MM.1S (cell line): ENCODE measurements around the gene GYS2.

Experiments
- EZH2 ChIP-seq: fragments of 300-600 bp; sonication (generic); optimal IDR thresholded peaks from 2 replicates; pipeline ENCODE3; 2017; ENCODE audit warnings: low read depth, mild to moderate bottlenecking, antibody characterized with exemption, low read length, mixed read lengths
- TF ChIP-seq, protein P1 (sequence below): fragments of 300-600 bp; sonication (generic); IDR thresholded peaks from 2 replicates; pipeline ENCODE4 v1.5.1; 2016; ENCODE audit warnings: antibody characterized with exemption, low read length, mixed read lengths

DNA sequence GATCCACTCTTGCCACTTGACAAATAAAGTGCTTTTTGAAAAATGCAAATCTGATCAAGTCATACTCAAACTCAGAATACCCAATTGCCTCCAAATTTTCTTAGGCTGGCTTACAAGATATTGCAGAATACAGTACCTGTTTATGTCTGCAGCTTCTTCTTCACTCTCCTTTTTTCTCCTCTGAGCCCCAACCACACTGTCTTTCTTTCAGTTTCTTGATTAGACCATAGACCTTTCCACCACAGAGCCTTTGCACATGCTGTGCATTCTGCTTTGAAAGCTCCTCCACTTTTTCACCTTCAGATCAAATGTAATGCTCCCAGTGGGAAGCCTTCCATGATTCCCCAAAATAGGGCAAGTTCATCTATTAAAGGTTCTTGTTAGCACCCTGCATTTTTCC lies 13.9 kb upstream of the GYS2 start:
- TF ChIP-seq, protein P1, sequence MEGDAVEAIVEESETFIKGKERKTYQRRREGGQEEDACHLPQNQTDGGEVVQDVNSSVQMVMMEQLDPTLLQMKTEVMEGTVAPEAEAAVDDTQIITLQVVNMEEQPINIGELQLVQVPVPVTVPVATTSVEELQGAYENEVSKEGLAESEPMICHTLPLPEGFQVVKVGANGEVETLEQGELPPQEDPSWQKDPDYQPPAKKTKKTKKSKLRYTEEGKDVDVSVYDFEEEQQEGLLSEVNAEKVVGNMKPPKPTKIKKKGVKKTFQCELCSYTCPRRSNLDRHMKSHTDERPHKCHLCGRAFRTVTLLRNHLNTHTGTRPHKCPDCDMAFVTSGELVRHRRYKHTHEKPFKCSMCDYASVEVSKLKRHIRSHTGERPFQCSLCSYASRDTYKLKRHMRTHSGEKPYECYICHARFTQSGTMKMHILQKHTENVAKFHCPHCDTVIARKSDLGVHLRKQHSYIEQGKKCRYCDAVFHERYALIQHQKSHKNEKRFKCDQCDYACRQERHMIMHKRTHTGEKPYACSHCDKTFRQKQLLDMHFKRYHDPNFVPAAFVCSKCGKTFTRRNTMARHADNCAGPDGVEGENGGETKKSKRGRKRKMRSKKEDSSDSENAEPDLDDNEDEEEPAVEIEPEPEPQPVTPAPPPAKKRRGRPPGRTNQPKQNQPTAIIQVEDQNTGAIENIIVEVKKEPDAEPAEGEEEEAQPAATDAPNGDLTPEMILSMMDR, result no peak
- TF ChIP-seq EZH2, result no peak
